C4-2B (cell line): ENCODE results near the gene WNT10A.

ENCODE experiments used
- ZFX ChIP-seq: fragments of 450-650 bp; IDR thresholded peaks from 2 replicates; pipeline ENCODE4 v1.6.1; 2017
- TF ChIP-seq, protein P1 (sequence below): fragments of 450-650 bp; conservative IDR thresholded peaks from 2 replicates; pipeline ENCODE4 v1.5.1; 2017; ENCODE audit warnings: mild to moderate bottlenecking

DNA sequence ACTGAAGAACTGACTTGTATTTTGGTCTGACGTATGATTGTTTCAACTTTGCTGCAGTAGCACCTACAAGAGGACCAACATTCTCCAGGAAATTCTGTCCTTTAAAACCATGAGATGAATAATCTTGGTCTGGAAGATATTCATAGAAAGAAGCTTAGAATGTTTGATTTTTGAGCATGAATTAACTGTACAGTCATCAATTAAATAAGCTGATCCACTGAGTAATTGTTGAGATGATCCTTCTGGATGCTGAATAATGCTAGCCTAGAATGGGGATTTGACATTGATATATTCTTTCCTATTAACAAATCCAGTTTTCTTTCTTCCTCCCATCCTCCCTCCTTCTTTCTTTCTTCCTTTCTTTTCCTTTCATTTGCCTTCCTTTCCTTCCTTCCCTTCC is 39.9 kb downstream of the WNT10A start:
- TF ChIP-seq, protein P1, sequence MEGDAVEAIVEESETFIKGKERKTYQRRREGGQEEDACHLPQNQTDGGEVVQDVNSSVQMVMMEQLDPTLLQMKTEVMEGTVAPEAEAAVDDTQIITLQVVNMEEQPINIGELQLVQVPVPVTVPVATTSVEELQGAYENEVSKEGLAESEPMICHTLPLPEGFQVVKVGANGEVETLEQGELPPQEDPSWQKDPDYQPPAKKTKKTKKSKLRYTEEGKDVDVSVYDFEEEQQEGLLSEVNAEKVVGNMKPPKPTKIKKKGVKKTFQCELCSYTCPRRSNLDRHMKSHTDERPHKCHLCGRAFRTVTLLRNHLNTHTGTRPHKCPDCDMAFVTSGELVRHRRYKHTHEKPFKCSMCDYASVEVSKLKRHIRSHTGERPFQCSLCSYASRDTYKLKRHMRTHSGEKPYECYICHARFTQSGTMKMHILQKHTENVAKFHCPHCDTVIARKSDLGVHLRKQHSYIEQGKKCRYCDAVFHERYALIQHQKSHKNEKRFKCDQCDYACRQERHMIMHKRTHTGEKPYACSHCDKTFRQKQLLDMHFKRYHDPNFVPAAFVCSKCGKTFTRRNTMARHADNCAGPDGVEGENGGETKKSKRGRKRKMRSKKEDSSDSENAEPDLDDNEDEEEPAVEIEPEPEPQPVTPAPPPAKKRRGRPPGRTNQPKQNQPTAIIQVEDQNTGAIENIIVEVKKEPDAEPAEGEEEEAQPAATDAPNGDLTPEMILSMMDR: no peak
- no peak for TF ChIP-seq ZFX
